NCI-H2227 (cell line): ENCODE results near the gene STIM2.

Experiments used
- DNase-seq: peaks from one replicate; lab custom pipeline; 2025; ENCODE audit not compliant: unreplicated experiment; lab: John Stamatoyannopoulos, UW

STIM2 gene

DNA sequence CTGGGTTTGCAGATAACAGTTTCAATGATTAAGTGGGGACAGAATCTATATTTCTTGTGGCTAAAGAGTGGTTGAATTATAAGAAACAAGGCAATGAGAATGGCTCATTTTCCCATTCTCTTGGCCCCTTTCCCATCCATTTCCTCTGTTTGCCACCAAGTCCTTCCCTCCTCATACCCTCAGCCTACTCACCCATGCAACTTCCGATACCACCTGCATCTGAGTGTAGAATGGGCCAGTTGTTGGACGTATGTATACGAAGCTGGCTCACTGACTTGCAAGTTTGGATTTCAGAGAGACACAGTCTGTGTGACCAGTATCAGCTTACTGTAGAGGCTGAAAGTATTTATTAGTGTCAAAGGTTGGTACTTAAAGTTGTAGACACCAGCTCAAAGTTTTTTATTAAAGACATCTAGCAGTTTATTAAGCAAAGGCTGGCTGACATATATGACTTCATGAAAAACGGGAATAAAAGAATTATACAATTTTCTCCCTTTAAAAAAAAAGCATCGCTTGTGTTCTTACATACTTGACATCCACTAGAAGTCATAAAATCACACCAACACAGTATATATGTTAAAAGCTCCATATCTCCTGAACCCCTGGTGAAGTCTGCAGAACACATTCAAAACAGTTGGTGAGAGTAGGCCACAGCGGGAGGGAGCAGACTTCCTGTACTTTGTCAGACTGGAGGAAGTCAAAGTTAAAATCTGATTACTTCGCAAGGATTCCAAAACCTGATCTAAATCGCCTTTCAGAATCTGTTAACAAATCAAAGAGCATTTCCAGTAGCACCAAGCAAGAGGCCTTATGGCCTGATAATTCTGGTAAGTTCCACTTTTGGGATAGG is 22.4 kb upstream of the STIM2 start:
- DNase-seq = no peak

DNA sequence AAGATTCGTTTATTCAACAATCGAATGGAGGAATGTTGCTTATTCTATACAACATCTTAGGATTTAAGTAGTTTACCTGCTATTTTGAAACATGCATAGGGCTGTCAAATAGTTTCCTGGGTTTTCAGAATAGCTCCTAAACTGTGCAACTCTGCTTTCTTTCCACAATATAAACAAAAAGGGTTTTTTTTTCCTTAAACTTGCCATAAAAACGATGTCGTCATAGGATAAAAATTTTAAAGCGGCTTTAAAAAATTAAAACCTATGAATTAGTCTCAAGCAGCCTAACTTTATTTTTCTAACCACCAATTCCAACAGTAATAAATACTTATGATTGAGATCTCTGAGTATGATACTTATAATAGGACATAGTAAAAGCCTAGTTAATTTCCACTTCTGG is 21.6 kb upstream of the STIM2 start:
- no peak for DNase-seq

DNA sequence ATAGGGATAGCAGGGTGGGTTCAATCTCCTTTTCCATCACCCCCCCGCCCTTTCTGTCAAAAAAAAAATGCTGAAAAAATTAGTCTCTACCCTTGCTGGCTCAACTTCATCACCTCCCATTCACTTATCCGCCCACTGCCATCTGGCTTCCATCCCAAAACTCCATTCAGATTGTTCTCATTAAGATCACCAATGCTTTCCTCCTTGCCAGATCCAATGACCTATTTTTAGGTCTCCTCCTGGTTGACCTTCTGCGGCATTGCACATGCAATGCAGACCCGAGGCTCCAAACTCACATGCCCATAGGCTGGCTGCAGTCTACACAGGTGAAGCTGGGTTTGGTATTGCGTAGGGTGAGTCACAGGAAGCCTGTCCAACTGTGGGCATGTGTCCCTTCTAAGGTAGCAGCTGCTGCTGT is 21.1 kb upstream of the STIM2 start:
- no peak for DNase-seq

DNA sequence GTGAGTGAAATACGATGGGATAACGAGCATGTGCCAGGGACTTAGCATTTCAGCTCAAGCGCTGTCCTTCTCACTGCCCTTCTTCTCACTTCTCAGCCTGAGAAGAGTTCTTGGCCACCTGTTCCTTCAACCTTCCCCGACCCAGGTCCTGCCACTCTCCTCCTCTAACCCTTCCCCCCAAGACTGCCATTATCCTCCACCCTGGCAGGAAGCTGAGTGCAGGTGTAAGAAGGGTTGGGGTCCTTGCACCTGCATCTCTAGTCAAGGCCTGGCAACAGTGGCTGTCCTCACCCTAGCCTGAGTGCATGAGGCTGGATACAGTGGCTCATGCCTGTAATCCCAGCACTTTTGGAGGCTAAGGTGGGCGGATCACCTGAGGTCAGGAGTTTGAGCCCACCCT is 19.9 kb upstream of the STIM2 start:
- DNase-seq = no peak

DNA sequence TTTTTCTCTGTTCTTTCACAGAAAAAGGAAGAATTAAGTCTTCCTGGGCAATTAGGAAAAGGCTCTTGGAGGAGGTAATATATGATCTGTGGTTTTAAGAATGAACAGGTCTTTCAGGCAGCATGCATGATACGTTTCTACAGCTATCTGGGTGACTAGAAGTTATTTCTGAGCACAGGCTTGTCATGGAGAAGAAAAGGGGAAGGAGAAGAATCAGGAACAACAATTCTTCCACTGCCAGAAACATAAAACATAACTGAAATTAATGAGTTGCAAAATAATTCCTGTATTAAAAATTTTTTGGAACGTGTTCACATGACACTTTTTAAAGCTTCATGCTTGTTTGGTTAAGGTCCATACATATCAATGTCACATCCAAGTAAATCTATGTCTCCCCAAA is 17.7 kb upstream of the STIM2 start:
- no peak for DNase-seq

DNA sequence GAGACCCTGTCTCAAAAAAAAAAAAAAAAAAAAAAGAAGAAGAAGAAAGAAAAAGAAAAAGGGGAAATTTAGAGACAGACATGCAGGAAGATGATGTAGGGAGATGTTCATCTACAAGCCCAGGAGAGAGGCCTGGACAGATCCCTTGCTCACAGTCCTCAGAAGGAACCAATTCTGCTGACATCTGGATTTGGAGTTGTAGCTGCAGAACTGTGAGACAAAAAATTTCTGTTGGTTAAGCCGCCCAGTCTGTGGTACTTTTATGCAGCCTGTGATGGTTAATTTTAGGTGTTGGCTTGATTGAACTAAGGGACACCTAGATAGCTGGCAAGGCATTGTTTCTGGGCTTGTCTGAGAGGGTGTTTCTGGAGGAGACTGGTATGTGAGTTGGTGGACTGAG is 10.1 kb upstream of the STIM2 start:
- no peak for DNase-seq

DNA sequence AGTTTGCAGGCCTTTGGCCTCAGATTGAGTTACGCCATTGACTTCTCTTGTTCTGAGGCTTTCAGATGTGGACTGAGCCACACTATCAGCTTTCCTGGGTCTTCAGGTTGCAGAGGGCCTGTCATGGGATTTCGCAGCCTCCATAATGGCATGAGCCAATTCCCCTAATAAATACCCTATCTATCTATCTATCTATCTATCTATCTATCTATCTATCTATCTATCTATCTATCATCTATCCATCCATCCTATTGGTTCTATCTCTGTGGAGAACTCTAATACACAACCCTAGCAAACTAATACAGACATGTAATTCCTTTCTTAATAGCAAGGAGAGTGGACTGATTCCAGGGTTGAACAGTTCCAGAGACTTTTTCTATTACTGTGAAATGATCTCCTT is 9.5 kb upstream of the STIM2 start:
- DNase-seq = no peak

DNA sequence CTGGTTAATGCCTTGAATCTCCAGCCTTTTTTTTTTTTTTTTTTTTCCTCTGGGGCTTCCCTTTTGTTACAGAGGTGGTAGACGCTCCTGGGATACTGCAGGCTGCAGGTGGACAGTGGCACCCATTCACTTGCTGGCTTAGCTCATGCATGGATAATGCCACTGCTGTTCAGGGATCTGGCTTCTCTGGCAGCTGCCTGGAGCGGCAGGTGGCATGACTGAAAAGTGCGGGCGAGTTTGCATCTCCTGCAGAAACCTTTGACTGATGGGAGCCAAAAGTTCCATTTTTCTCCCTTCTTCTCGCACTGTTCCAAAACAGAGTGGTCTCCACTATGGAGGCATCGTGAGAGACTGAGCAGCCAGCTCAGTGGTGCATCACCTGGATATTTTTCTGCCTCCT is 5.9 kb upstream of the STIM2 start:
- DNase-seq = no peak

DNA sequence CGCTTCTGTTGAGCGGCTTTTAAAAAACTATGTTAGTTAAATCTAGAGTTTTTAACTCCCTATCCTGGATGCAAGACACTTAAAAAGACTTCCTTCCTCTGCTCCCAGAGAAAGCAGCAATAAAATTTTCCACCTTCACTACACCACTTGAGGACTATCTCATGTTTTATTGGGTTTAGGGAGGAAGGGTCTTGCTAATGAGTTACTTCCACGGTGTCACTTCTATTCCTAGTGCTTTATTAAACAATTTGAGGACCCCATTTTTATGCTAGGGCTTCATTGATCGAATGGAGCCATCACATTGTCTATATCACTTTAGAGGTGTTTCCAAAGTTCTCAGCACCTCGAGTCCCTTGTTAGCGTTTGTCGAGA is 3.7 kb upstream of the STIM2 start:
- DNase-seq = no peak

DNA sequence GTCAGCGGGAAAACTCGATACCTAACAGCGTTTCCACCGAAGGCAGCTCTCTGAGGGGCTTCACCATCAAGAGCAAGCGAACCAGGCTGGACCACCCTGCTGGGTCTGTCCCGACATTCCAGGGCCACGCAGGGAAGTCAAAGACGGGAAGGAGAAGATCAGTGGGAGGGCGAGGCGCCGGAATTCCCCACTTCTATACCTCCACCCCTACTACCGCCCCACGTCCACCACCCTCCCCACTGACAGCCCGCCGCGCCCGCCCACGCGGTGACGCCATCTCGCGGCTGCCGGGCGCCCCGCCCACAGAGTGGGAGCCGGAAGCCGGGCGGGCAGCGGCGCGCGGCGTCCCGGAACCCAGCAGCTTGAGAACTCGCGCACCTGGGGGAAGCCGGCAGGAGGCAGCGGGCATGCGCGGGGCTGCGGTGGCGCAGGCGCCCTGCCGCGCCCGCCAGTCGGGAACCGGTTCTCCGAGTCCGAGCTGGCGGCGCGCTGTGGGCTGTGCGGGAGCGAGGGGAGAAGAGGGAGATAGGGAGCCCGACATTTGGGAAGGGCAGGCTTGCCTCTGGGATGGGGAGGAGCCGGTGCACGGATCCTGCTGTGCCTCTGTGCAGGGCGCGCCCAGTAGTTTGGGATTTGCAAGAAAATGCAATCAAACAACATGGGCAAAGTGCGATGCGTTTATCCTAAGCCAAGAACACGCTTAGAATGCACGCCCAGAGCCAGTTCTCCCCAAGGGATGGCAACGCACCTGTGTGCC is 3.2 kb upstream of the STIM2 start:
- DNase-seq = peak; percentile 87

DNA sequence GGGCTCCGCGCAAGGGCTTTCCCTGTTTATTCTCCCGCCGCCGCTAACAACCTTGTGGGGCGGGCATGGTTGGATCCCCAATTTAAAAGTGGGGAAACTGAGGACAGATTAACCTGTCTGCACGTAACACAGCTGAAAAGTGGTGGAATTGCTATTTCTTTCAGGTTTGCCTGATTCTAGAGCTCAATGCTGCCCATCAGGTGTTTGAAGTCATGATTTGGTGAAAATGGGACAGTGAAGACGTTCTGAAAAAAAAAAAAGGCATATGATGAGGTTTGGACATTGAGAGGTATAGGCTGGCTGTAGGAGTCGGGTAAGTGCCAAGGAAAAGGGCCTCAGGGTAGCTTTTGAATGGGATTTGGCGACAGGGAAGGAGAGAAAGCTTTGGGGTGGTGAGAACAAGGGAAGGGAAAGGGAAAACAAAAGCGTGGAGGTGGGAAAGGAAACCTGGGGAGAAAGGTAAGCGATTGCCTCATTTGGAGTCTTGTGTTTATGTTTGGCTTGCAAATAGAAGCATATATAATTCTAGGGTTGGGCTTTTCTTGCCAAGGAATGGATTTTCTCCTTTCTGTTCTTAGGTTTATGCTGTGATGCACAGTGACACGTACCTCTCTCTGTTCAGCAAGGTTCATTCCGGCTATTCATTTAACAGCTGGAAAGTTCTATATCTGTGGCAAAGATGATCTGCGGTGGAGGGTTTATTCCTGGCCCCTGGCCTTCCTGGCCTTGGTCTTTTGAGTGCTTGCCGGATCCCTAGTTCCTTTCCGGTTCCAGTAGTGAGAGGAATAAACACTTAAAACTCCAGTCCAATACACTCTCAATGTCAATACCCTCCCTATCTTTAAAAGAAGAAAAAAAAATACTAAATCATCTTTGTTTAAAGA is 2.4 kb upstream of the STIM2 start:
- no peak for DNase-seq

DNA sequence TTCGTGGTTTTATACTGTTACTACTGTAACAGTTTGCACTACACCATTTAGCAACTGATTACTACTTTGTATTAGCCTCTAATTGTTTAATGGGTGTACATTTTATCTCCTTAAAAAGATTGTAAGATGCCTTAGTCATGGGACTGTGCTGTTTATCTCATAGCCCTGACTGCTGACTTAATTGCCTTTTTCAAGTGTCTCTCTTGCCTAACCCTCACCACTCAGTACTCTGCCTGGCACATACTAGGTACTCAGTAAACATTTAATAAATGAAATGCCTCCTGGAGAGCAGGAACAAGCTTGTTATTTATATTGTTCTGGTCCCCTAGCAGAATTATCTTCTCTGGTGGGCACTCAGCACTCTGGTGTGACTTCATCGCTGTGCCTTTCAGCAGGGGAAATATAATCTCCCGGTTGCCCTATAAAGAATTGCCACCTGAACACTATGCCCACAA is 1.7 kb upstream of the STIM2 start:
- no peak for DNase-seq

DNA sequence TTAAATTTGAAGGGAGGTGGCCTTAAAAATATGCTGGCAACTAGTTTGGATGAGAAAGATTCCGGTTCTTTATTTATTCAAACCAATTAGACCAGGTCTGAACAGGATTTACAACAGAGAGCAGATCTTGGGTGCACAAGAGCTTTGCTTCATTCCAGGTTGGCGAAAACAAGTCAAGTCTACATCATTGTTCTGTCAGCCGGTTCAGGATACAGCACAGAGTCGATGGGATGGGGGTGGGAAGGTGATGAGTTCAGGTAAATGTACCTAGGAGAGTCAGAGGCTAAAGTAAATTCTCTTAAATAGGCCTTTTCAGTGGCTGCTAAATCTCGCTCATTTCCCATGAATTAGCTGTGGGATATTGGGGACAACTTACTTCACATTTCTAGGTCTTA is 882 bp upstream of the STIM2 start:
- no peak for DNase-seq

DNA sequence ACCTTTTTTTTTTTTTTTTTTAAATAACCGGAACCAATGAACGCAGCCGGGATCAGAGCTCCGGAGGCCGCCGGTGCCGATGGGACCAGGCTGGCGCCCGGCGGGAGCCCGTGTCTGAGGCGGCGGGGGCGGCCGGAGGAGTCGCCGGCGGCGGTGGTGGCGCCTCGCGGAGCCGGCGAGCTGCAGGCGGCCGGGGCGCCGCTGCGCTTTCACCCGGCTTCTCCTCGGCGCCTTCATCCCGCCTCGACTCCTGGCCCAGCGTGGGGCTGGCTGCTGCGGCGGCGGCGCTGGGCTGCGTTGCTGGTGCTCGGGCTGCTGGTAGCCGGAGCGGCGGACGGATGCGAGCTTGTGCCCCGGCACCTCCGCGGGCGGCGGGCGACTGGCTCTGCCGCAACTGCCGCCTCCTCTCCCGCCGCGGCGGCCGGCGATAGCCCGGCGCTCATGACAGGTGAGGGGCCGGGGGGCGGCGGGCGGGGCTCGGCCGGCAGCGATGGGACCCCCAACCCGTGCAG is 337 bp downstream of the STIM2 start:
- DNase-seq = peak; percentile 72

DNA sequence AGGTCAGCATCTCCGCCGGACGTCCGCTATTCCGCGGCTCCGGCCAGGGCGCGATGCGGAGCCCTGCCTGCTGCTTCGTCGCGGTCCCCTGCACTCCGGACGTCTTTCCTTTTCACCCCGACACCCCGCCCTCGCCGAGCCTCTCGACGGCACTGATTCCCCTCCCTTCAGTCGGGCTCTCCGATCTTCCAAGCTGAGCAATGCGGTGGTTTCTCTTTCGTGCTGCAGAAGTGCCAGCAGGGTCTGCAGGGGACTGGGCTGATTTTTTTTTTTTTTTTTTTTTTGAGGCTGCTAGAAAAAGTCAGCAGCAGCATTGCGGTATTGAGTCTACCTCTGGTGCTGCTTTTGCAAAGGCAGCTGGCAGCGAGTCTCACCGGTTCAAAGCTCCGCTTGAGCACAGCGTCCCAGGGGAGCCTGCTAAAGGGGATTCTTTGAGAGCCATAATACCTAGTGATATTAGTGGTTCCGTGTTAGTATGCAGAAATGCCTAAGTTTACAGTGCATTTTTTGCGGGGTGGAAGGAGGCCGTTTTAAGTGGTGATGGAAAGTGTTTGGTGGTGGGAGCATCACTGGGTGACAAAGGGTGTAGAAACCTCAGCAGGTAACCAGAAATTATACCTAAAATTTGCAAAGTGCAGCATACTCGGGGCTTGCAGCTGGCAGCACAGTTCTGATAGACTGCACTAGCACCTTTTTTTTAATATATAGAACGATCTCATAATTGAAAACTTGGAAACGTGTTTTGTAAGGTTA is 969 bp downstream of the STIM2 start:
- peak; percentile 57 for DNase-seq

DNA sequence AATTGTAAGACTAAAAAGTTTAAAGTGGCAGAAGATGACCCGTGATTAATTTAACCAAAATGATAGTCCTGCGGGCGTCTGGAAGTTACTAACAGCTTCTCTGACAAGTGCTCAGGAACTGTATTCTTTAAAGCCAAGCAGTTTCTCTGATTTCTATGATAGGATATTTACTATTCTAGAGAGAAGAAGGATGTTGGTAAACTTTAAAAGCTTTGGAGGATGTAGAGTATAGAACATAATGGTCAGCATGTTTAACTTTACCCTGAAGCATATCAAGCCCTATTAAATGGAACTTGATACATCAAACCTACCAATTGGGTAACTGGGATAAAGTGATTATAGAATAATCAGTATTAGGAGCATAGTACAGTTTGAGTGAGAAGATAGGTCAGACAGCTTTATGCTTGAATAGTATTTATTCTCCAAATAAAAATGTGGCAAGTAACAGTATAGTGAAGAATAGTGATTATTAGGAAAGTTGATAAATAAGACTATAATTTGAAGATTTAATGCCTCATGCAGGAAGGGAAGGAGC is 1.8 kb downstream of the STIM2 start:
- no peak for DNase-seq

DNA sequence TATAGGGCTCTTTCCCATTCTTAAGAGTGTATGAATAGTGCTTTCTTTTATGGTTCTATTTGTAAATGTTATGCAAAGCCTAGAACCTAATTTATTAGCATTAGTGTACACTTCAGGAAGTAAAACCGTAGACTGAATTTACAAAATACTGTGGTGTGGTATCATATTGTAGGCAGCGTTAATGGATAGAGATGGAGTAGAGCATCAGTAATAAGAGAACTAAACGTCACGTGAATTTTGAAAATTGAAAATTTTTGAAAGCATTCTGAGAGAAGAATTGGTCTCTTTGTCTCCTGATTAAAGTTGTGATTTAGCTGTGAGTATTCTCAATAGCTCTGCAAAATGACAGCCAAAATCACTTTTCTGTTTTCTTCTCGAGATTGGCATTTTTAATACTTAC is 2.9 kb downstream of the STIM2 start:
- no peak for DNase-seq

DNA sequence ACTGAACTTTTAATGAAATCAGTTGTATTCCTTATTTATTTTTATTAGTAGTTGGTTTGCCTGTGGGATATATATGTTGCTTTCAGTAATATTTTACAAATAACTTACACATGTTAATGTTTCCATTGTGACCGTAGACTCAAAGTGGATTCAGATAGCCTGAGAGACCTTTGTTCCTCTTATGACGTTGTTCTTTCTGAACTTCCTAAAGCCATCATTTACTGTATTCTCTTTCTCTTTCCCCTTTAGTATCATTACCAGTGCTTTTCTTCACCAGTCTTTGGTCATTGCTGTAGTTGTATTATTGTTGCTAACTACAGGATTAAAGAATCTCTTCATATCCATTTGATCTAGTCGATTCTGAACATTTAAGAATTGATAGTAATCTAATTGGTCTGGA is 4.3 kb downstream of the STIM2 start:
- no peak for DNase-seq

DNA sequence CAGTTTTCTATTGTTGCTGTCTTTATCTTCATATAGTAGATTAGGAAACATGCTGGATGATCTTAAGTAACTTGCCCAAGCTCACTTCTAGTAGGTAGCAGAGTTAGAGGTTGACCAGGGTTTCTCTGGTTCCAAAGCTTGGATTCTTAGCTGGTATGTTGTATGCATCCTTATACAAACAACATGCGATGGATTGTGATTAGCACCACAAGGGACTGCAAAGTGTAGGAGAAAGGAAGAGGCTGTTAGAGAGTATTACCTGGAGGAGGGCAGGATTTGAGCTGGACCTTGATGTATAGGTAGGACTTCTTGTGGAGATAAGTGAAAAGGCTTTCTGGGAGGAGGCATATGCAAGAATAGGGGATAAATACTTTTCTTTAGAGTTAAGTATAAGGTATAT is 5.6 kb downstream of the STIM2 start:
- no peak for DNase-seq

DNA sequence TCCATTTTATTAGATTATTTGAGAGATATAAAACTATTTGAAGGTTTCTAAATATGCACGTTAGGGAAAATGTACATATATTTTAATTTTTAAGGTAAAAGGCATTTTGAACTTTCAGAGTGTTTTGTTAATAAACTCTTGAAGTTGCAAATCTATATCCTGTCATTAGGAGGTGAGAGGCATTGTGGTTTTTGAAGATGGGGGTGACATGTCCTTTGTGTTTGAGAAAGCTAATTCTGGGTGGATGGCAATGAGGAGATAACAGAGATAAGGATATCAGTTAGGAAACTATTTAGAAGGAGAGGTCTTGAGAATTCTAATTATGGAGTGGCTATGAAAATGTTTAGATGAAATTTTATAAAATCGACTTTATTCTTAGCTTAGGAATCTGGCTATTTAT is 6.1 kb downstream of the STIM2 start:
- DNase-seq = no peak
